Islet precursor cell (in vitro differentiated cells): ENCODE measurements around the gene ESR1.
"Not testable (repeated sequence)": the region's sequence is repeated elsewhere in the genome, so short reads cannot be mapped to it uniquely, and the experiment has no call there.

Experiments
- DNase-seq: peaks from one replicate; pipeline ENCODE4 v3.0.0-alpha.2; 2018

The ESR1 gene

DNA sequence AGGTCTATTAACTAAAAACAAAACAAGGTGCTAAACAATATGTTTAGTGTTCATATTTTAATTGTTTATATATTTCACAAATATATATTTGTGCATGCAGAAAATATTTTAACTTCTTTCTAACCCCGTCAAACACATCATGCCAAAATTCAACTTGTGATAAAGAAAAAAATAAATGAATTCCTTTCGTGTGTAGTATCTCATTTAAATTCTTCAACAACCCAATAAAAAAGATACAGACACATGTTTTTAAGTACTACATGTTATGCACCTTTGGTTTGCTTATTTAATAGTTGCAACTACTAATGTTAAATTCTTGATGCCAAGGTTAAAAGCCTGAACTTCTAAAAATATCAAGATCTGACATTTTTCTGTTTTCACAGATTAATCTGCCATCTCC lies 252.4 kb downstream of the ESR1 start:
- no peak for DNase-seq

DNA sequence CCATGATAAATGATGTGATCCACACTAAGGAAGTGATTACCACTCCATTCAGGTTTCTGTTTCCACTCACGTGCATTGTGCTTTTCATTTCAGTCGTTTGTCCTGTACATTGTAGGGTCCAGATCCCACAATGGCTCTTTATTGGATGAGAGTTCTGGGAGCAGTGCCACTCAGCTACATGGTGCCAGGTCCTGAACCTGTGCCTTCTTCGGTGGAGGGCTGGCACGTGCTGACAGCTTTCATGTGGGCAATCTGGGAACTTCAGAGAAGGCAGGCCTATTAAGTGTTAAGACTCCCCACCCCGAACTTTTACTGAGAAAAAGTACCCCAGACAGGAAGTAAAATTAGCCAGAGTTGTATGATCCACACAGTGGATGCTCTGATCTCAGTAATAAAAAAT lies 255.0 kb downstream of the ESR1 start:
- no peak for DNase-seq

DNA sequence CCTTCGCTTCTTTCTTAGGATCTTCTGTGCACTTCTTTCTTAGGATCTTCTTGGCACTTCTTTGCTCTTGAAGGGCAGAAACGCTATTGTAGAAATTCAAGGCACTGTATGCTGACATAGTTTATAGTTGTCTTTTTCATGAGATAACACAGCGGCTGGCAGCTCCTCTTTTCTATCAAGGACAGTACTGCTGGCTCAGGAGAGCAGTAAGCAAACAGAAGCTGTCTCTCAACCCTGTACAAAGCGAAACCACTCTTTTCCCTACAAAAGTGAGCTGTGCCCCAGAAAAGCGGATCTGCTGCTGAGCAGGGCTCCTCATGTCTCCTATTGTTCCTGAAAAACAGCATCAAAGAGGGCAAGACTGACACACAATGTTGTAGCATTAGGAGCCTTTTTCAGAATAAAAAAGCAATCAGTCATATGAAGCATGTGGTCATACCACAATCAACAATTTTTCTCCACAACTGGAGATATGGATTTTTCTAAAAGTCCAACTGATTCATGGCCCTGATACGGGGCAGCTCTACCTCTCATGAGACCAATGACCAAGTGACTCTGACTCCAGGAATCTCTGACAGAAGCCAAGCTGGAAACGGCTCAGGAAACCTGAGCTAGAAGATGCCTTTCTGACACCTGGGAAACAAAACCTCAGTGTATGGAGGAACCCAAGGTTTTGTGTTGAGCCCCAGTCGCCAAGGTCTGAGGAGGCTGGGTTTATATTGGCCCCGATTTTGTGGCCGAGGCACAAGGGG lies 255.9 kb downstream of the ESR1 start:
- no peak for DNase-seq

DNA sequence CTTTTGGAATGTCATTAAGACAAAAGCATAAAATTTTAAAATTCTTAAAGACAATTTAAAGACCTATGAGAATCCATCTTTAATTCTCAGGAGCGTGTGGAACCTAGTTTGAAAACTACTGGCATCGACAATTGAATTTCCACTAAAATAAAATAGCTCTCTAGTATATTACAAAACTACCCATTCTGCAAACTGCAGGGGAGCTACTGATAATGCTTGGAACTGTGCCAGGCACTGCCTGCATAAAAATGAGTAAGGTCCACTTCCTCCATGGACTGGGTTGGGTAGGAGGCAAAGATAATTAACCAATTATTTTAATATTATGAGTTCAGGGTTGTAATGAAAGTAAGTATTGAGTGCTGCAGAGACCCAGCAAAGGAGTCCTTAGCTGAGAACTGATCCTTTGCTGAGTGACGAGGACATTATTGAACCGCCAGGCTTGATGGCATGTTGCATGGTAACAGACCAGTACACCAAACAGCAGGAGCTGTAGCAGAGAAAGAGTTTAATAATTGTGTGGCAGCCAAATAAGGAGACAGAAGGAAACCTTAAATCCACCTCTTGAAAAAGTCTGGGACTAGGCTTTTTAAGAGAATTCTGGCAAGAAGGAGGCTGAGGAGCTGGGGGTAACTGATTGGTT lies 261.3 kb downstream of the ESR1 start:
- no peak for DNase-seq

DNA sequence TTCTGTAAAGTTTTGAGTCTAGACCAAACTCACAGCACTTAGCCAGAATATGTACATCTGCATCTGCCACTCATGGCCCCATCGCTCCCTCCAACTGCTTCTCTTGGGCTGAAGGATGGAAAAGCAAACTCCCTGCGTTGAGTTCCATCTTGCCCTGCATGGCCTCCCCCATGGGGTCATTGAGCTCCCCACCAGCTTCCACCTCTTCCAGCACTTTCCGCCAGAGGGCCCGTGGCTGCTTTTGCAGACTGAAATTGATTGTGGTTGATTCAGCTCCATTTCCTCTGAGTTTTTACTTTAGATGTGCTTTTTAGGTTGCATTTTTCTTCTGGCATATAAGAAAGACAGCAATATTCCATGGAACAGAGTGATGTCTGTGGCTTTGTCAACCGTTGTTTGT lies 263.1 kb downstream of the ESR1 start:
- DNase-seq = no peak

DNA sequence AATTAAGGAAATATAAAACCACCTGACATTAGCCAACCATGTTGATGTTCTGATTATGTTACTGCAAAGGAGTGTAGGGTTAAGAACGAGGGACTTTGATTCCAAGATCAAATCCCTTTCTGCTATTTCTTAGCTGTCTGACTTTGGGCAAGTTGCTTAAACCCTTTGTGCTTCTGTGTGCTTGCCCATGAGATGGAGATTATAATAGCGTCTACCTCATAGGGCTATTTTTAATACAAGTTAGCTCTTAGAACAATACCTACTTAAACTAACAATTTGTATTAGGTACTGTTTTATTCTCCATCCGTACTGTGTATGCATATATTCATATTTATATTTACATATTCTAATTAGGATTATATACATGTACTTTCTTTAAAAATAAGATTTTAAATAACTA lies 263.8 kb downstream of the ESR1 start:
- no peak for DNase-seq

DNA sequence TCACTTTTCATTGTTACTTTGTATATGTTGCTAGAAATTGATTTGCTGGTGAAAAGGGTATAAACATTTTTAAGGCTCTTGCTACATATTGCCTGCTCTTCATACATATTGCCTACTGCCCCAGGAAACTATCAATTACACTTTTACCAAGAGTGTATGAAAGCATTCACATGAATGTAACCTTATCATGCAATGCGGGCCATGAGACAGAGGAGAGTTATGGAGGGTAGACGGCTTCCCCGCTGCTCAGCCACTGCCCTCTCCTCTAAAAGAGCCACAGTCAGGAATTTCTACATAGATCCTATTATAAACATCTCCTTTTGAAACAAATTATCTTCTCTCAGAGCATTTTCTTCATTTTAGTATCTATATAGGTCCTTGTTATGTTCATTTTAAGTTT lies 264.4 kb downstream of the ESR1 start:
- no peak for DNase-seq

DNA sequence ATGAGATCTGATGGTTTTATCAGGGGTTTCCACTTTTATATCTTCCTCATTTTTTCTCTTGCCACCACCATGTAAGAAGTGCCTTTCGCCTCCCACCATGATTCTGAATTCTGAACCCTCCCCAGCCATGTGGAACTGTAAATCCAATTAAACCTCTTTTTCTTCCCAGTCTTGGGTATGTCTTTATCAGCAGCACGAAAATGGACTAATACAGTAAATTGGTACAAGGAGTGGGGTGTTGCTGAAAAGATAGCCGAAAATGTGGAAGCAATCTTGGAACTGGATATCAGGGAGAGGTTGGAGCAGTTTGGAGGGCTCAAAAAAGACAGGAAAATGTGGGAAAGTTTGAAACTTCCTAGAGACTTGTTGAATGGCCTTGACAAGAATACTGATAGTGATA lies 268.8 kb downstream of the ESR1 start:
- DNase-seq = not testable (repeated sequence)

DNA sequence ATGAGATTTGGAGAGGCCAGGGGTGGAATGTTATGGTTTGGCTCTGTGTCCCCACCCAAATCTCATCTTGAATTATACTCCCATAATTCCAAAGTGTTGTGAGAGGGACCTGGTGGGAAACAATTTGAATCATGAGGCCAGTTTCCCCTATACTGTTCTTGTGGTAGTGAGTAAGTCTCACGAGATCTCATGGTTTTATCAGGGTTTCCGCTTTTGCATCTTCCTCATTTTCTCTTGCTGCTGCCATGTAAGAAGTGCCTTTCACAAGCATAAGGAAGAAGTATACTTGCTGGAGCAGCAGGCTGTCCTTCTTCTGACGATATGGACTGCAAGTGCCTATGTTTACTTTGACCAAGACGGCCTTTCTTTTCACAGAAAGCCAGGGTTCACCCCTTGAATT lies 270.5 kb downstream of the ESR1 start:
- no peak for DNase-seq

DNA sequence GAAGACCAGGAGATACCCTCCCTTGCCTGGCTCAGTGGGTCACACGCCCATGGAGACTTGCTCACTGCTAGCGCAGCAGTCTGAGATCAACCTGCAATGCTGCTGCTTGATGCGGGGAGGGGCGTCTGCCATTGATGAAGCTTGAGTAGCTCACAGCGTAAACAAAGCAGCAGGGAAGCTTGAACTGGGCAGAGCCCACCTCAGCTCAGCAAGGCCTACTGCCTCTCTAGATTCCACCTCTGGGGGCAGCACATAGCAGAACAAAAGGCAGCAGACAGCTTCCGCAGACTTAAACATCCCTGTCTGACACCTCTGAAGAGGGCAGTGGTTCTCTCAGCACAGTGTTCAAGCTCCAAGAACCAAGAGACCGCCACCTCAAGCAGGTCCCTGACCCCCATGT lies 271.3 kb downstream of the ESR1 start:
- no peak for DNase-seq

DNA sequence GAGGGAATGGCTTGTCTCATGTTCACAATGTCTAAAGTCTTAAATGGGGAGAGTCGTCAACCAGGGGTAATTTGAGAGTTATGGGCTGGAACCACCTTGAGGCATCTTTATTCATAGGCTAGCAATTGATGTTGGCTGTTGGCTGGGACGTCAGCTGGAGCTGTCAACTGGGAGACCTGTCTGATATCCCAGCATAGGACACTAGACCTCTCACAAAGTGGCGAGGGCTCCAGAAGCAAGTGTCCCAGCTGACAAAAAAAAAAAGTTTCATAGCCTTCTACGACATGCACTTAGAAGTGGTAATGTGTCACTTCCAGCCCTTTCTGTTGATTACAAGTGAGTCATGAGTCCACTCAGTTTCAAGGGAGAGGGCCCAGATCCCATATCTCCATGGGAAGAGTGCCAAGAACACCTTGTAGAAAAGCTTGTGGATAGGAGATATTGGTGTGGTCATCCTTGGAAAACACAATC lies 278.0 kb downstream of the ESR1 start:
- DNase-seq = no peak

DNA sequence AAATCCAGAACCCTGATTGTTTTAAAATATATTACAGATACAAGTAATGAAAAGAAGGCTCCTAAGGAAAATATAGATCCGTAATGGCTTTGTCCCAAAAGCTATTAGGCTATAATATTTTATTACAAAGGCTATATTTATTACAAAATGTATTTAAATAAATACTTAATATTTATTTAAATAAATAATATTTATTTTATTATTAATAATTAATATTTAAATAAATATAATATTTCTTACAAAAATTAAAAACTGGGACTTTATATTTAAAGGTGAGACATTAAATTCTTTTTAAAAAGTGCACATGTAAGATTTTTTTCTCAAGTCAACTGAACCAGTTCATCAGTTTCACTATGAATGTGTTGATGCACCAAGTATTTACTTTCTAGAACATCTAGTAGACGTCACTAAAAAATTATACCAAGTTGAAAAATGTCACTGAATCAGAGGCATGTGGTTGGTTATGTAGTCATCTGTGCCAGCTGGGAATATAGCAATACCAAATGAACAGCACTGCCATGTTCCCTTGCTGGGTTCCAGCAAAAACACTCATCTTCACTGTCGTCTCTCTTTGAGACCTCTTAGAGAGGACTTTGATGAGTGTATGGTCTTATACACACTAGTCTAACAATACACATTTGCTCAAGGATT lies 278.9 kb downstream of the ESR1 start:
- DNase-seq = no peak

DNA sequence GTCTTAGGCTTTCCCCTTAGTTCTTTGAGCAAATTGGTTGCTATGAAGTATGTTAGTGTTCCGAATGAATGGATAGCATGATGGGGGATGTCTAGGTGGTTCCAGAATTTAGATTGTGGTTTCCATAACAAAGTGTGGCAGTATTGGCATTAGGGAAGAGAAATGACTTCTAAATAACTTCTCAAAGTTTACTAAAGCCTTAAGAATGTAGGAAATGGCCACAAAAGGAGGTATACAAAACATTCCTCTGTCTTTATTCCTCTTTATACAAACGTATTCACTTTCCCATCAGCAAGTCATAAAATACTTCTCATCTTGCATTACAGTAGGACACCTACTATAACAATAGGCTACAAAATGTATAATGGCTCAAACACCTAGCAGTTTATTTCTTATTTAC lies 279.6 kb downstream of the ESR1 start:
- no peak for DNase-seq

DNA sequence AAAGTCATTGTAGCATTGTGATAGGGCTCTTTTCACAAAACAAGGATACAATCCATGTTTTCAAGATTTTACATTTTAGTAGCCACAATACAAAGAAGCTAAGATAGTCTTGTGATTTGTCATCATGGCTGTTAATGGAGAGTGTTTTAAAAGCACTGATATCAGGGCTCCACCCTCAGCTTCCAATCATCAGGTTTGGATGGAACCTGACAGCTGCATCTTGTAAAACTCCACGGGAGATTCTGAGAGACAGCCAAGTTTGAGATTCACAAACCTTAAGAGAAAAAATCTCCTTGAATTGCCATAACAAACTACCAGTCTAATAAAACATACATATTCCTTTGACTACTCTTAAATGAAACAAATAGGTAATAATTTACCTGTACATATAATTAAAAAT lies 280.2 kb downstream of the ESR1 start:
- no peak for DNase-seq

DNA sequence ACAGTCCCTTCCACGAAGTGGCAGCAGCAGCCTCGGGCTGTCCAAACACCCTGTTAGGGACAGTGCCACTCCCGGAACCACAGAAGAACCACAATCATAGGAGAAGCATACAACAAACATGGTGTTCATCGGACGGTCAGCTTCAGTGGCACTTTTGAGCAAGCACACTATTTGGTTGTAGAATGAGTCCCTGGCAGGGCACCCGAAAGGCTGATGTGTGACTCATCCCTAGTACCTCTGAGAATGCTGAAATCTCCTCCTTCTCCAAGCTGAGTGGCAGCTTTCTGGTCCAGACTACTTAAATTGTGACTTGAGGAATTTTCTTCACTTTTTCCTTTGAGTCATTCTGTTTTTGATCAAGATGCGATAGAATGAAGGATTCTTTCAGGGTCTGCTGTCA lies 282.5 kb downstream of the ESR1 start:
- peak; percentile 77 for DNase-seq

DNA sequence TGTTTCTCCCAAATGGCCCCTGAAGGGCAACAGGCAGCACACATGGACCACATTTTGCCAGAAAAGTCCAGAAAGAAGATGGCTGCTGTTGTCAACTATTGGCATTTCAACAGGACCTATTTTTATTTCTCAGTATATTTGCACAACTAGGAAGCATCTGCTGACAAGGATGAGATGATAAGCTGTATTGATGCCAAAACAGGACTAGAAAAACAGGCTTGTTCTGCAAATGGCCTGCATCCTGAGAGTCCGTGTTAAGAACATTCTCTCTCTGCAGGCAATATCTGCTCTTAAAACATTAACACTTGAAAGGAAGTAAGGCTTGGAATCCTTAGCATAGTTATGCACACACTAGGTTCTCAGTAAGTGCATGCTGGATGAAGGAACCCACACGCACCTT lies 283.7 kb downstream of the ESR1 start:
- no peak for DNase-seq

DNA sequence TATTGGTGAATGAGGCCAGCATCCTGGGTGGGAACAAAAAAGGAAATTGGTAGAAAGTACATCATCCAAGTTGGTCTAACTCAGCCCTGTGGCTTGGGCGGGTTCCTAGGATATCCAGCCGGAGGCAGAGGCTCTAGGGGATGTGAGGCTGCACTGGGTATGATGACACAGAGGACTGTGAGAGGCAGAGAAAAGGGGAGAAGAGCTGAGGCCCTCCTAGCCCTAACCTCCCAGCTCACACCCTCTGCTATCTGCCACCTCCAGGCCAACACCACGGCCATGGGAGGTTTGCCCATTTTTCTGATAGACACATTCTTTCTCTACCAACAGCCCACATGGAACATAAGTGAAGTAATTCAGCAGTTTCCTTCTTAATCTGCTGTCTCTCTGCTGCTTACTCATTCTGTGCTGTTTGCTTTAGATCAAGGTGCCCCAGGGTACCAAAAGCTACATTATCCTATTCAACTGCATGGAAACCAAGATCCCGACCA lies 284.4 kb downstream of the ESR1 start:
- no peak for DNase-seq

DNA sequence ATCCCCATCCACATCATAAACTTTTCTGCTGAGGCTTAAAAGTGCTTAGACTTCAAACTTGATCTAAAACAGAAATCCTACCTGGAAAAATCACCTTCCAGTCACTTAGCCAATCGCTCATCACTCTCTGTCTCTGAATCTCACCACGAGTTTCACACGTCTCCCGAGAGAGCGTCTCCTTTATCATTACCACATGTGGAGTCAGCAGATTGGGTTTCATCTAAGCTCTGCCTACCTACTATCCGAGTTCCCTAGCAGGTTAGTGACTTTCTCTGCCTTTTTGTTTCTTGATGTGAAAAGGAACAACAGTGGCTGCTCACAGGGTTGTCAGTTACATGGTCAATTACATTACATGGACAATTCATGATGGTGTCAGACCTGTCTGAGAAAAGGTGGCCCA lies 286.2 kb downstream of the ESR1 start:
- no peak for DNase-seq

DNA sequence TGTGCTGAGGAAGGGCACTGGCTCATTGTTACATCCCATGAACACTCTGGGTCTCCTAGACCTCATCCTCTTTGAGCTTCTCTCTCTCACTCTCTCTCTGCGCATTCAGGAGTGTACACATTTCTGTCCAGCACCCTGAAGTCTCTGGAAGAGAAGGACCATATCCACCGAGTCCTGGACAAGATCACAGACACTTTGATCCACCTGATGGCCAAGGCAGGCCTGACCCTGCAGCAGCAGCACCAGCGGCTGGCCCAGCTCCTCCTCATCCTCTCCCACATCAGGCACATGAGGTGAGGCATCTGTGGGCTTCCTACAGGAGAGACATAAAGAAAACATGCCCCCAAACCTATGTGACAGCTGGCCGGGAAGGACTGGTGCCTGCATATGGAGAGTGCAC lies 286.8 kb downstream of the ESR1 start:
- DNase-seq = no peak

DNA sequence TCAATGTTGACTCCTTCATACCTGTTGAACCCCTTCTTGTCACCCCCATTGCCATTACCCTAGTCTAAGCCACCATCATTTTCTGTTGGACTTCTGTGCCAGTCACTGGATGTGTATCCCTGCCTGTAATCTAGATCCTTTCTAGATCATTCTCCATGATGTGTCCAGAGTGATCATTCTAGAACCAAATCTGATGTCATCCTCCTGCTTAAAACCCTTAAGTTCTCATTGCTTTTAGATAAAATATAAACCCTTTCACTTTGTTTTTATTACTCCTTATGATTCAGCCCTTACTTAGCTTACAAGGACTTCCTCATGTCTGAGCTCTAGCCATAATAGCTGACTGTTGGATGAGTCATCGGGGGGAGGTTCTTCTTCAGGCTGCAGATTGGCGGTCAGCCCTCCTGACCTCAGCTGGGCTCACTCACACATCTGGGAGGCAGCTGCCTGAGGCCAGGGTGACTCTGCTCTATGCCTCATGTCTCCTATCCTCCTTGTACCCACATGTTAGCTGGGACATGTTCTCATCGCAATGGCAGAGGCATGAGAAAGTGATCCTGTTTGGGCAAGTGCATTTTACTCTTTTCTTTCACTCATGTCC lies 287.6 kb downstream of the ESR1 start:
- DNase-seq = peak; percentile 94

DNA sequence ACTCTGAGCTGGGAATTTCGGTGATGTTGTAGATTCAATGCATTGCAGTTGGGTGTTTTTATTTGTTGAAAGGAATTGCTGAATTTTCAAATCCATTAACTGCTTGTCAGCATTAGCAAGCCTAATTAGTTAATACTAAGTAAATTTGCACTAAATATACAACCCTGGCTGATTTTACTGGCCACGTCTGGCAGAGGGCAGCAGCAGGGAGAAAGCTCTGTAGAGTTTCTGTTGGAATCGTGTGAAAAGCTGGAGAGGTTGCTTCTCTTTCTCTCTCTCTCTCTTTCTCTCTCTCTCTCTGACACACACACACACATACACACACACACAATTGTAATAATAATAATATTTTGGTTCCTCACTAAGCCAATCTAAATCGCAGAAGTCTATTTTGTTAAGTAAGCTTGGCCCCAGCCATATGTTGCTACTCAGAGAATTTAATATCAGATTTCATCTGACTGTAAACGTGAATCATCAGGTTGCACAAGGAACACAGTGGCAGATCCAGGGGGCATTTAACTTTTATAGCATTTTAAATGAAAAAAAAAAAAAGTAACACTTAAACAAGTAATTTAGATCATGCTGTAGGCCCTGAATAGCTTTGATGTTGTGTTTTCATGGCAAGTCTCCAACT lies 289.5 kb downstream of the ESR1 start:
- DNase-seq = no peak

DNA sequence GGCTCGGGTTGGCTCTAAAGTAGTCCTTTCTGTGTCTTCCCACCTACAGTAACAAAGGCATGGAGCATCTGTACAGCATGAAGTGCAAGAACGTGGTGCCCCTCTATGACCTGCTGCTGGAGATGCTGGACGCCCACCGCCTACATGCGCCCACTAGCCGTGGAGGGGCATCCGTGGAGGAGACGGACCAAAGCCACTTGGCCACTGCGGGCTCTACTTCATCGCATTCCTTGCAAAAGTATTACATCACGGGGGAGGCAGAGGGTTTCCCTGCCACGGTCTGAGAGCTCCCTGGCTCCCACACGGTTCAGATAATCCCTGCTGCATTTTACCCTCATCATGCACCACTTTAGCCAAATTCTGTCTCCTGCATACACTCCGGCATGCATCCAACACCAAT lies 291.2 kb downstream of the ESR1 start:
- DNase-seq = no peak
